NCI-H1436 treated with DMSO at 0.1 percent for 48 hours (cell line): Measurements from ENCODE around the gene NTSR2.

Source experiments
- DNase-seq: peaks from one replicate; lab custom pipeline; 2025; lab: John Stamatoyannopoulos, UW

Gene NTSR2

DNA sequence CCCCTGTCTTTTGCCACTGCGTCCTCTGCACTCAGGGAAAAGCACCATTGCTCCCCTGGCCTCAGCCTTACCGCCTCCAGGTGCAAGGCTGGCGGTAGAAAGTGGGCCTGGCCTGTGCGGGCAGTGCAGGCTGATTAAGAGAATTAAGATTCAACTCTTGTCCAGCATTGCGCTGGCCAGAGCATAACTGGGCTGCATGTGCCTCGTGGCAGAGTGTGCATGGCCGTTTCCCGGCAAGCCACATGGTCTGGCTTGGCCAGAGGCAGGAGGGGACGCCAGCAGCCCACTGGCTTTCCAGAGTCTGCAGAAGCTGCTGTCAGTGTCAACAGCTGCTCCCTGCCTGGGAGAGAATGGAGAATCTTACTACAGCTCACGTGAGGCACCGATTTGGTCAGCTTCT is 12.3 kb downstream of the NTSR2 start:
- no peak for DNase-seq

DNA sequence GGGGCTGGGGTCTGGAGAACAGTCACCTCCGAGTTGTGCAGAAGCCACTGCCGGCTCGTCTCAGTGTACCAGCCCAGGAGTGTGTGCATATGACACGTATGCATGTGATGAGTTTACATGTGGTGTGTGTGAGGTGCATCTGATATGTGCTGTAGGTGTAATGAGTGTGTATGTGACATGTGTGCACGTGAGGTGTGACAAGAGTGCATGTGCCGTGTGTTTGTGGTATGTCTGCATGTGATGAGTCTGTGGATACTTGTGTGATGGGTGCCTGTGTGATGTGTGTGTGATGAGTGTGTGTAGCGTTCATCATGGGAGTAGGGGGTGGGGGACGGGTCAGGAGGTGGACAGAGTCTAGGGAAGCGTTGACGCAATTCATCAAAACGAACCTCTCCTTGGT is 12.8 kb downstream of the NTSR2 start:
- no peak for DNase-seq

DNA sequence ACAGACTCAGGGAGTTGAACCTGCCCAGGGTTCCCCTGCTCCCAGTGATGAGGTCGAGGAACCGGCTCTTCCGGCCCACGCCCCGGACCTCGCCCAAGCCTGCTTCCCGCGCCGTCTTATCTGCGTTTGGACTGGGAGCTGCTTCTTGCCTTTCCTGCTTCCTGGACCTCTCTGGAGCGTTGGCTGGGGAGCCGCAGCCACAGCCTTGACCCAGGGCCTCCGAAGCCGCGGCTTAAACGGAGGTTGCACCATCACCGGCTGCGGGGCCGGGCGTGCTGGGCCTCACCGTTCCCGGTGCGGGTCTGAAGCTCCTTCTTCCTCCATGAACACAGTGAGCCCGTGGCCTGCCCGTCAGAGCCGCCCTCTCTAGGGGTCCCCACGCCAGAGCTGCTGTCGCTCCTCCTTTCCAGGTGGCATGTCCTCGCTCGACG is 13.3 kb downstream of the NTSR2 start:
- DNase-seq = no peak

DNA sequence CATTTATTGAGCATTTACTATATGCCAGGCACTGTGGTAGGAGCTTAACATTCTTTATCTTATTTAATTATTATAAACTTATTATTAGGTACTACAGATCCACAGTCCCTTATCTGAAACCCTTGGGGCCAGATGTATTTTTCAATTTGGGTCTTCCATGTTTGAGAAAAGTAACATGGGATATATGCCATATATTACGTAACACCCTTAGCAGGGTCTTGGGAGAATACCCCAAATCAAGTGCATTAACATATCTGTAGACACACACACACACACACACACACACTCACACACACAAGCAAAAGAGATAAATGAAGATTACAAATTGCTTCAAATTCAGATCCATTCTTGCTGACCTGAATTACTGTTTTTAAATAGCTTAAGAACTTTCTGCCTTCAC is 13.7 kb downstream of the NTSR2 start:
- no peak for DNase-seq

DNA sequence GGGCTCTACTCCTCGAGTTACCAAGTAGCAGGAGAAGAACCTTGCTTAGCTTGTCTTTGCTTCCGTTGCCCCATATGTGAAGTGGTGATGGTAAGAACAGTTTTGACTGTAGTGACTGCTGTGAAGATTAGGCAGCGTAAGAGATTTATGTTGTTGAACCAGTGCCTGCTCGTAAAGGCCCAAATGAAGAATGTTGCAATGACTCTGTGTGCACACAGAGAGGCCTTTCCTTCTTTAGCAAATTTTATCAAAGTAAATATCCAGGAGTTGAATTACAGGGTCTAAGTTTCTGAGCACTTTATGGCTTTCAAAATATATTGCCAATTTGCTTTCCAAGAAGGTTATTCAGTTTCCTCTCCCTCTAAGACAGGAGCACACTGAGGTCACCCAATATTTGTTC is 14.5 kb downstream of the NTSR2 start:
- no peak for DNase-seq

DNA sequence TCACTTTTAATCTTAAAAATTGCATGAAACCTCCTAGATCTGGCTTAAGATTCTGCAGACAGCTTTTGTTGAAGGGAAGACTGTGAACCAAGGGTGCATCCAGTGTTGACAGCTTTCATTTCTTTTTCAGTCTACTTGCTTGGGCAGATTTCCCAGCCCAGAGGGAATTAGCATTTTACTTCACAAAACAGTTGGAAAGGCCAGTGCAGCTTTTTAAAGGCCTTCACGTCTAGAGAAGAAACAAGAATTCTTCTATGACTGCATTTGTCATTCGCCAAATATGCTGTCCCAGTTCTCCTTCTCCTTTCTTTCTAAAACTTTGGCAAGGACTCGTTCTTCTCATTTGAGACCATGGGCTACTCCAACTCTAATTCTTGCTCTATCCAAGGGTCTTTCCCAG is 17.4 kb downstream of the NTSR2 start:
- no peak for DNase-seq

DNA sequence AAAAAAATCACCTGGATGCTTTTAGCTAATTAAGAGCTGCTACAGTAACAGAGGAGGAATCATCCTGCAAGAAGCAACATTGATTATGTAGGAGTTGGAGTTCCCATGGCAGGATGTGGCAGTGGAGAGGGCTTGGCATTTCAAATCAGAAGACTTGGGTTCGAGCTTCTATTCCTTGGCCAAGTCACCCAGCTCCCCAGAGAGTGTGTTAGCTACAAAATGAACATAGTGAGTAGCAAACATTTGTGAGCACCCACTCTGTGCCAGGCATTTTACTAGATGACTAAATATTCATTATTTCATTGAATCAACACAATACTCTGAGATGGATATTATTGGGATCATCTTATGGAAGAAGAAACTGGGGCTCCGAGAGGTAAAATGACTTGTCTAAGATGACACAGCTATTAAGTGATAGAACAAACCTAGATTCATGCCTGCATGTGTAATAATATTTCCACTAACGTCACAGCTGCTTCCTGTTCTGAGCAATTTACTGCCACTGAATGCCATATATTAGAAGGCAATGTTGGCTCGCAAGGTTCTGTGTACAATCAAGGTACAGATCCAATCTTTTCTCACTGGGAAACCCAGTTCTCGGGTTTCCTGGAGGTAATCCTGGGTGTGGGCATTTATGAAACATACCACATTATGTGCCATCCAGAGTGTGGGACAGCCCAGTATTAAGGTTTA is 18.0 kb downstream of the NTSR2 start:
- DNase-seq = no peak

DNA sequence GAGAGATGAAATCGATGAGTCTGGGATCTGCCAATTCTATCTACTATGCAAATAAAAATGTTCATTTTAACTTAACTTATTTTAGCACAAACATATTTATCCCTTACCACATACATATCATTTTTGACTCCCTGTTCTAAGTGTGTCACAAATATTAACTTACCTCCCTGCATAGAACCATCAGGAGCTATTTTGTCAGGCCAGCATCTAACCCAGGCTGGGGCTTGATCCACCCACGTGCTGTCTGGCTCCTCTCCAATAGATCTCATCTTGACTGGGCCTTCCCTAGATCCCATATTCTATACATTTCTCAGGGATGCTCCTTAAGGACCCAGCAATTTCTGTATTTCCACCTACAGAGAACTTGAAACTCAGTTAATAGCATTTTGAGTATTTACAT is 20.9 kb downstream of the NTSR2 start:
- no peak for DNase-seq

DNA sequence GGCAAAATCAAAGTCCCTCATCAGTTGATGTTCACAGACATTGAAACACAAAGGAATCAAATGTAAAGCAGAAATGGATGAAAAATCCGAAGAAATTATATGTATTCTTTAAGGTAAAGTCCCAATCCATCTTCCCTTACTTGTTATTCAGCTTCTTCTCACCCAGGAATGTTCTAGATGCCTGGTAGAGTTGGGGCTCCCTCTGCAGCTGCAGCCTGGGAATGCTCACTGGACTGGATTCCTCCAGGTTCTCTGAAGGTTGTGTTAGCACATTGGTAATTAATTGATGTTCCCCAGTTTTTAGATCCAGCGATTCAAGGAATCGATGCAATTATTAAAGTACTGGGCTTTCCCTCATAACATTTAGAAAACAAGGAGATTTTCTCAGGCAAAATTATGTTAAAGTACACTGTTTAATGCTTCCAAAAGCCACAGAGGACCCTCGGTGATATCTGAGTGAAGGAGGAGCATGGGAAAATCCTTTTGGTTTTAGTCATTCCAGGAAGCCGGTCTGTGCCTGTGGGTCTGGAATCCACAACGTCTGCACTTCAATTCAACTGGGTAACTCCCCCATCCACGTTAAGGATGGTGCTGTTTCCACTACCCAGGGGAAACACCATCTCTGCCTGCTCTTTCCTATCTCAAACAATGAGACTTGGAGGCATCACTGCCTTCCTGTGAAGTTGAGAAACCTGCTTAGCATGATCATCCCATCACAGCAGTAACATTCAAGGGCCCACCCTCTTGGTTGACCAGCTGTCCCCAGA is 22.0 kb downstream of the NTSR2 start:
- no peak for DNase-seq

DNA sequence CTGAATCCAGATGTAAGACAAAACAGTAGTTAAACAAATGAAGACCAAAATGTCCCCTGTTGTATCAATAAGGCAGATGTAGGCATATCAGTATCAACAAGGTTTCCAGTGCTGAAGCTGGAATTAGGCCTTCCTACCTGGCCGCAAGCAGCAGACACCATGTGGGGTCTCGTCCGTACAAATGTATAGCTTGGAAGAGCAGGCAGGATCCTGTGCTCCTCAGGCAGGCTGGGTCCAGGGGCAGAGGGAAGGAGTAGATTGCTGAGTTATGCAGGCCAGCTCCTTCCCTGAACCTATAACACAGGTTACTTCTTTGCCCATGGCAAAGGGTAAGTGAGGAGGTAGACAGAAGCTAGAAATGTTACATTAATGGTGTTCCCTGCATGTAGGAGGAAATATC is 23.5 kb downstream of the NTSR2 start:
- no peak for DNase-seq

DNA sequence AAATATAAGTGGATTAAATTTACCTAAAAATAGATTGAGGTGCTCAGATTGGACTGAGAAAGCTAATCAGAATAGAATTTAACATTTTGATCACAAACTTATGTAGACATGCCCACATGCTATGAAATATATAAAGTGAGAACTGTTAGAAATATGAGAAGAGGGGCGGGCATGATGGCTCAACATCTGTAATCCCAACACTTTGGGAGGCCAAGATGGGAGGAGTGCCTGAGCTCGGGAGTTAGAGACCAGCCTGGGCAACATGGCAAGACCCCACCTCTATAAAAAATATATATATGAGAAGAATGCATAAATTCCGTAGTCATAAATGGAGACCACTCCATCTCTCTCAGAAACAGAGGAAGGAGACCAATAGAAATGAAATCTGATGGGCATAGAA is 25.7 kb downstream of the NTSR2 start:
- no peak for DNase-seq

DNA sequence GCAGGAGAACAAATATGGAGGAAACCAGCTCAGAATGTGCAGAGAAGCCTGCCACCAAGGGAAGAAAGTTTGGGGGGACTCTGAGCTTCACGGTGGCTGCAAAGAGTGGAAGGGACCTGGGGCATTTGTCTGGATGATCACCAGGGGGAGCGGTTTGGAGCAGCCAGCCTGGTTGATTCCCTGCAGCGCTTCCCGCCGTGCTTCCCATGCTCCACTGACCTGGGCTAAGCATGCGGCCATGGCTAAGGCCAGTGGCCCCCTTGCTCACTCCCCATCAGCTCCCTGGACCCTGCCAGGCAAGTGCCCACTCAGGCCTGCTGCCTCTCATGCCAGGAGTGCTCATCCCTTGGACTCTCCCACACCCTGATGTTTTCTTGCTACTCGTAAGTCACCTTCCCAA is 27.0 kb downstream of the NTSR2 start:
- no peak for DNase-seq

DNA sequence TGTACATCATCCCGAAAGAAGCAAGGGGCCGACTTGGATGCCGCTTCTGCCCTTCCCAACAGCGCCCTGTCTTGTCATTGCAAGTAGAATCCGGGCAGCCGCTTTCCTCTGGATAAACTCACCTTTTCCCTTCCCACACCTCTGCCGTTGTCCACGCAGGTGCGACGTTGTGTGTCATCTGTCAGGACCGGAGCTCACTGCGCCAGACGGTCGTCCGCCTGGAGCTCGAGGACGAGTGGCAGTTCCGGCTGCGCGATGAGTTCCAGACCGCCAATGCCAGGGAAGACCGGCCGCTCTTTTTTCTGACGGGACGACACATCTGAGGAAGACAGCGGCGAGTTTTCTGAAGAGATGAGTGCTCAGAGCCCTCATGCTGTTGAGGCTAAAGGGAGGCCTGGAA is 29.9 kb downstream of the NTSR2 start:
- DNase-seq = no peak

DNA sequence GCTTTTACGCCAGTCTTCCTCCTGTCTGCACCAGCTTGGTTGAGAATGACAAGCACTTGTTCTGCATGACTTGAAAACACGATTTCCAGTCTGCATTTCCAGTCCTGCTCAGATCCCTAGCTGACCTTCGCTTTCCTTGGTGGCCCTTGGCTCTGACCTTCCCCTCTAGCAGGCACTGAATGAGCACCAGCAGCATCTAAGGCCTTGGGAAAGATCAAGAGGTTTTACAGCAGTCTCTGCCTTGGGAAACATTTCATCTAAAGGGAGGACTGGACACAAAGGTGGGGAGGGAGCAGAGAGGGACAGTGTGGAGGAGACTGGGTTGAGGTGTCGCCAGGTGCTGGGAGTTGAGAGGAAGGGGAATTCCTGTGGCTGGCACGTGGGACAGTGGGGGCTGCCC is 30.5 kb downstream of the NTSR2 start:
- no peak for DNase-seq

DNA sequence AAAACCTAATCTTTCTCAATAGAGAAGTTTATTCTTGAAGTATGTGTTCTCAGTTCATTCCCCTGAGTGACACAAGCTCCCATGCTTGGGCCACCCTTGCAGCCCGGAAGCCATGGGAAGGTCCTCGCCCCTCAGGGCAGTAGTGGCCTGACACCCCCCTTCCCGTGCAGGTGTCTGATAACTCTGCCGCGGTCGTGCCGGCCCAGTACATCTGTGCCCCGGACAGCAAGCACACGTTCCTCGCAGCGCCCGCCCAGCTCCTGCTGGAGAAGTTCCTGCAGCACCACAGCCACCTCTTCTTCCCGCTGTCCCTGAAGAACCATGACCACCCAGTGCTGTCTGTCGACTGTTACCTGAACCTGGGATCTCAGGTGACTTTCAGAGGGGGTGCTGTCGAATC is 32.4 kb downstream of the NTSR2 start:
- DNase-seq = no peak

DNA sequence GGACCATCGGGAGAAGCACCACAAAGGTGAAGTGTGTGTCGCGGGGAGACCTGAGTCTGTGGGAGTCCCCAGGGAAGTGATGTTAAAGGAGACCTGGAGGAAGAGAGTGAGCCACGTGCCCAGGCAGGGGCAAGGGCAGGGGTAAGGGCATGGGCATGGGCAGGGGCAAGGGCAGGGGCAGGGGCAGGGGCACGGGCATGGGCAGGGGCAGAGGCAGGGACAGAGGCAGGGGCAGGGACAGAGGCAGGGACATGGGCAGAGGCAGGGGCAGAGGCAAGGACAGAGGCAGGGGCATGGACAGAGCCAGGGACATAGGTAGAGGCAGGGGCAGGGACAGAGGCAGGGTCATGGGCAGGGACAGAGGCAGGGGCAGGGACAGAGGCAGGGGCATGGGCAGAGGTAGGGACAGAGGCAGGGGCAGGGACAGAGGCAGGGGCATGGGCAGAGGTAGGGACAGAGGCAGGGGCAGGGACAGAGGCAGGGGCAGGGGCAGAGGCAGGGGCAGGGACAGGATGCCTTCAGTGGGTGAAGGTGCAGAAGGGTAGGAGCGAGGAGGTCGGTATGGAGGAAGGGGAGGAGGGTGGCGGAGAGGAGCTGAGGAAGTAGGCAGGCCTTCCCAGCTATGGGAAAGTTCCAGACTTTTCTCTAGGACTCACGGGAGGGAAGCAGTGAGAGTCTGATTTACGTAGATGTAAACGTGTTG is 33.3 kb downstream of the NTSR2 start:
- no peak for DNase-seq

DNA sequence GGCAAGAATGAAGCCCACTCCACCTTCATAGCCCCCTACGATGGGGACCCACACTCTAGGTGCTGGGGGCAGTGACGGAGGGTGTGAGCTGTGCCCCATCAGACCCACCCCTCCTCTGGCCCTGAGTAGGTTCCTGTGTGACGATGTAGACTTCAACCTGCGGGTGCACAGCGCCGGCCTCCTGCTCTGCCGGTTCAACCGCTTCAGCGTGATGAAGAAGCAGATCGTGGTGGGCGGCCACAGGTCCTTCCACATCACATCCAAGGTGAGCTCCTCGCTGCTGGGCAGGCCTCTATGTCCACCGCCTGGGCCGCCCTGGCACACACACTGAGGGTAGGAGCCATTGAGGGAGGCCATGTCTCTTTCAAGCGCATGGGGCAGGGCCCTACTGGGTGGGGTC is 34.9 kb downstream of the NTSR2 start:
- no peak for DNase-seq

DNA sequence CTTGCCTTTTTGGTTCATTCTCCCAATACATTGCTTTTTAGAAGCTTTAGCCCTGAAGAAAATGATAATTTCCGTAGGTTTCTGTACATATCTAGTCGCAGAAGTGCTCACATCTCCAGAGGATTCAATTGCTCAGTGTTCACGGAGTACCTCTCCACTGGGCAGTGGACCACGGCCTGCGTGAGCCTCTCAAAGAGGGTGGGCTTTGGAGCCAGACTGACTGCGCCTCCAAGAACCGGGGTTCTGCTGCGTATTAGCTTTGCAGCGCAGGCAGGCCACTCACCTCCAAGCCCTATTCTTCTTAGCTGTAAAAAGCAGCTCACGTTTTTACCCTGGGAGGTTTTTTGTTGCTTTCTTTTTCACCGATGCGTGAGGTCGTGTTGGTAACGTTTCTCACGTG is 35.4 kb downstream of the NTSR2 start:
- no peak for DNase-seq

DNA sequence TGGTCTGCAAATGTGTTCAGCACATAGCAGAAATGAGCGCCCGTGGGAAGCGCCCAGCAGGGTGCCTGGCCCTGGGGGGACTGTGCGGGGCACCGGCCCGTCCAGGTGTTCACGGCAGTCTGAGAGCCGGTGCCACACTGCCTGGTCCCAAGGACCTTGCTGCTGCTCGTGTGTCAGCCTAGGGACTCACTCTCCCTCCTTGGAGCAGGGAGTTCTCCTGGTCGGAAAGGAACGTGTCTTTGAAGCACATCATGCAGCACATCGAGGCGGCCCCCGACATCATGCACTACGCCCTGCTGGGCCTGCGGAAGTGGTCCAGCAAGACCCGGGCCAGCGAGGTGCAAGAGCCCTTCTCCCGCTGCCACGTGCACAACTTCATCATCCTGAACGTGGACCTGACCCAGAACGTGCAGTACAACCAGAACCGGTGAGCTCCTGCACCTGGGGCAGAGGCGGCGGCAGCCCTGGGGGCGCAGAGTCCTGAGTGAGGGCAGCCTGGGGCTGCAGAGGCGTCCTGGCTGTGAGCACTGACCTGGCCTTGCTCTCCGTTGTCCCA is 36.0 kb downstream of the NTSR2 start:
- no peak for DNase-seq

DNA sequence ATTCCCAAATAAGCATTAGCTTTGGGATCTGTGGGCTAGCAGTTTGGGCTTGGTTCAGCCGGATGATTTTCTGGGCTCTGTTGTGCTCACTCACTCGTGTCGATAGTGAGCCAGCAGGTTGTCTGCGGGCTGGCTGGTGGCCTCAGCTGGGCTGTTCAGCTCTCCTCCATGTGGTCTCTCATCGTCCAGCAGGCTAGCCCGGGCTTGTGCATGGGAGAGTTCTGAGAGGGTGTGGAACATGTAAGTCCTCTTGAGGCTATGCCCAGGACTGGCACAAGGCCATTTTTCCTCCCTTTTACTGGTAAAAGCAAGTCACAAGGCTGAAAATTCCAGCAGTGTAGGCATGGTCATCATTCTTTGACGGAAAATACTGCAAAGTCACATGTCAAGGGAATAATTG is 38.5 kb downstream of the NTSR2 start:
- no peak for DNase-seq

DNA sequence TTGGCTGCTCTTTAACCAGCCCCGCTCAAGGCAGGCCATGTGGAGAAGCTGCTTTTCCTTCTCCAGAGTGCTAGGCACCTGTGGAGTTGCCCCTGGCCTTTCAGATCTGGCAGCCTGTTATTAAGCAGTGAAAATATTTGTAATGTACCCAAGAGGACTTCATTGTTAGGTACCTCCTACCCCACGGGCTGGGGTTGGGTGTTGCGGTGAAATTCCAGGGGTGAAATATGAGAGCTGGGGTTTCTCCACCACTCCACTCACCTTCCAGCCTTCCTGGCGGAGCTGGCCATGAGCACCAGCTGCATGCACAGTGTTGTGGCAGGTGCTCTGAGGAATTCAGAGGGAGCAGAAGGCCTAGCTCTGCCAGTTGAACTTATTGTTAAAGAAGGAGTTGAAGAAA is 39.1 kb downstream of the NTSR2 start:
- no peak for DNase-seq

DNA sequence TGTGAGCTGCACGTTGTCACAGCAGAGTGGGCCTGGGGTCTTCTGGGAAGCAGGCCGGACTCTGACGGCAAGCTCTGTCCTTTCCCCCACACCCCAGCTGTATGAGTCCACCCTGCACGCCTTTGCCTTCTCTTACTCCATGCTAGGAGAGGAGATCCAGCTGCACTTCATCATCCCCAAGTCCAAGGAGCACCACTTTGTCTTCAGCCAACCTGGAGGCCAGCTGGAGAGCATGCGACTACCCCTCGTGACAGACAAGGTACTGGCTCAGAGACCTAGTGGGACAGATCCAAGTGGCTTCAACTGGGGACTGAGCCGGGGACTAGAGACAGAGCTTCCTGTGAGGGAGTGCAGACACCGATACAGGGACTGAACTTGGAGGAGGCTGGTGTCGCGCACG is 40.1 kb downstream of the NTSR2 start:
- no peak for DNase-seq

DNA sequence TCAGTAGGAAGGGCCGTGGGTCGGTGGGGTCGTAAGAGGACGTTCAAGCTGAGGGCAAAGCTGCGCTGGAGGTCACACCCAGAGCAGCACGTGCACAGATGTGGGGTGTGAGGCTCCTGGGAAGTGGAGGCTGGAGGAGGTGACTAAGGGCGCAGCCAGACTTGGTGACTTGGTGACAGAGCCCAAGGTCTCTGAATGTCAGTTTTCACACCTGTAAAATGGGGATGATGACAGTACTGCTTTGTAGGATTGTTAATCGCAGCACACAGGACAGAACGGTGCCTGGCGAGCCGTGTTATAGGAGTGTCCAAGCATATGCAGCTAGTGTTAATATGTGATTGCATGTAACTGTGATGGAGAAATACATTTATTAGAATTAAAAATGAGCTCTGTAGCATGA is 40.8 kb downstream of the NTSR2 start:
- no peak for DNase-seq
